GM18502 (cell line): Measurements from ENCODE around the gene HNRNPC.
A peak's percentile ranks its signal among the peaks of the same experiment; 100 is the strongest.
"Not testable (repeated sequence)": the region's sequence is repeated elsewhere in the genome, so short reads cannot be mapped to it uniquely, and the experiment has no call there.

Source experiments
- ATAC-seq: cut with Tn5 transposase; IDR thresholded peaks from one replicate; pipeline ENCODE4 v1.9.1; 2021; ENCODE audit warnings: mild to moderate bottlenecking; ENCODE audit not compliant: unreplicated experiment, poor library complexity

The HNRNPC gene

DNA sequence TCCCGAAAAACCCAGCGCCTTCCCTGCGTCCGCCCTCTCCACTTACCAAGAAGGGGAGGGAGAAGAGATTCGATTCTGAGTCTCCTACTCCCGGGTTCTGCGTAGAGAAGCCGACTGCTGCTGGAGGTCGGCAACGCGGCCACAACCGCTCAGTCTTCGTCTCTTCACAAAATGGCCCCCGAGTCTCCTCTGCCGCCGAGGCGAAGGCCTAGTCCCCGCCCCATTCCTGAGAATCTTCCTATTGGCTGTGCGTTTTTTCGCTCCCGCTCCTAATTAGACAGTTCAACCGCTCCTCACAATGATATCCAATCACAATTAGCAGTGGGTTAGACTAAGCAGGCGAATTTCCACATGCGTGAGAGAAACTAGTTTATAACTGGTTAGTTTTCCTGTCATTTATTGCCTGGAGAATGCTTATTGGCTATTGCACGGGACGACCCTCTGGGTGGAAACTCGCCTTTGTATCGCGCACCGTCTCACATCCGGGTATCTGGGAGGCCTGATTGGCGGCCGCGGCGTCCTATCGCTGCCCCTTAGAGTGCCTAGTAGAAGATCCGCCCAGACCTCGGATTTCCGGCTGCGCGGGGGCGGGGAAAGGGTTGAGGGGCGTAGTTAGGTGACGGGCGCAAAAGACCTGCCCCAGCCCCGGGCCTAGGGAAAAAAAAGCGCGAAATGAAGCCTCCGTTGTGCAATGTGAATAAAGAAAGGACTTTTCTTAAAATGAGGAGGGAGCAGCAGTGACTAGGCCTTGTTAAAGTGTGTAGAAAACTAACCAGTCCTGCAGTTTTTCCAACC, at the start of gene HNRNPC:
Gene HNRNPC, minus strand, starts transcription at position 191 of the 795 bp plus-strand sequence. CDS start 35,249 bp downstream, outside the sequence.
- peak; percentile 92 for ATAC-seq

- peak; percentile 61 for ATAC-seq
Measured at GRCh38 chr14:21317398-21317797, 48.2 kb upstream of the HNRNPC start.

DNA sequence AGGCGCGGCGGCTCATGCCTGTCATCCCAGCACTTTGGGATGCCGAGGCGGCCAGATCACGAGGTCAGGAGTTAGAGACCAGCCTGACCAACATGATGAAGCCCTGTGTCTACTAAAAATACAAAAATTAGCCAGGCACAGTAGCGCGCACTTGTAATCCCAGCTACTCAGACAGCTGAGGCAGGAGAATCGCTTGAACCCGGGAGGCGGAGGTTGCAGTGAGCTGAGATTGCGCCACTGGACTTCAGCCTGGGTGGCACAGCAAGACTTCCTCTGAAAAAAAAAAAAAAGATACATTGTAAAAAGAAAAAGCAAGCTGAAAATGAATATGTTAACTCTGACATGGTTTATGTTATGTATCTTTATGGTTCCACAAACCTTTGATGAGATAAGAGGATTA, 44.3 kb upstream of the HNRNPC start:
- no peak for ATAC-seq

- no peak for ATAC-seq
Measured at GRCh38 chr14:21311614-21312013, 42.4 kb upstream of the HNRNPC start.

DNA sequence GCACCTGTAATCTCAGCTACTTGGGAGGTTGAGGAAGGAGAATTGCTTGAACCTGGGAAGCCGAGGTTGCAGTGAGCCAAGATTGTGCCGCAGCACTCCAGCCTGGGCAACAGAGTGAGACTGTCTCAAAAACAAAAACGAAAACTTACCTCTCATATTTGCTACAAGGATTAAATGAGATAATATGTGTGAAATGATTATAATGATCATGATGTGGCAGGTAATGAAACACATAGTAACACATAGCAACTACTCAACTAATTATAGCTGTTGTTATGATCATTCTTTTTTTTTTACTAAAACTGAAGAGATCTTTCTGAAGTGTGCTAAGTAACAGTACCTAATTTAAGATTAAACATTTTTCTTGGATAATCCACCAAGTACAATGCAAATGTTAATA, 40.7 kb upstream of the HNRNPC start:
- ATAC-seq = no peak

GRCh38 chr14:21309238-21309636, 40.0 kb upstream of the HNRNPC start:
- no peak for ATAC-seq

GRCh38 chr14:21308479-21309237, 39.4 kb upstream of the HNRNPC start:
- peak; percentile 89 for ATAC-seq

- ATAC-seq = peak; percentile 37
Measured at GRCh38 chr14:21308132-21308478, 38.9 kb upstream of the HNRNPC start.

DNA sequence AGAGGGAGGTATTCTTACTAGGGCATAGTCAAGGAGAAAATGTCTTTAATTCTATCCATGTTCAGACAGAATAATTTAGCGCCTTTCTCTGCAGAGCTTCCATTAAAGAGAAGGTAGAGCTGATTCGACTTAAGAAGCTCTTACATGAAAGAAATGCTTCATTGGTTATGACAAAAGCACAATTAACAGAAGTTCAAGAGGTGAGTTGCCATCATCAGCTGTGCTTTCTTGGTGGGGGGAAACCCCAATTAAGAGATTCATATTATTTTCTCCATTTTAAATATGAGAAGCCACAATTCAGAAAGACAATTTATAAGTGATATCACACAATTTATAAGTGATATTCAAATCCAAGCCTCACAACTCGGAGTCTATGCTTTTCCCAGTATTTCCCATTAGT, 38.4 kb upstream of the HNRNPC start:
- ATAC-seq = no peak

- not testable (repeated sequence) for ATAC-seq
Measured at GRCh38 chr14:21302836-21303140, 33.5 kb upstream of the HNRNPC start.

DNA sequence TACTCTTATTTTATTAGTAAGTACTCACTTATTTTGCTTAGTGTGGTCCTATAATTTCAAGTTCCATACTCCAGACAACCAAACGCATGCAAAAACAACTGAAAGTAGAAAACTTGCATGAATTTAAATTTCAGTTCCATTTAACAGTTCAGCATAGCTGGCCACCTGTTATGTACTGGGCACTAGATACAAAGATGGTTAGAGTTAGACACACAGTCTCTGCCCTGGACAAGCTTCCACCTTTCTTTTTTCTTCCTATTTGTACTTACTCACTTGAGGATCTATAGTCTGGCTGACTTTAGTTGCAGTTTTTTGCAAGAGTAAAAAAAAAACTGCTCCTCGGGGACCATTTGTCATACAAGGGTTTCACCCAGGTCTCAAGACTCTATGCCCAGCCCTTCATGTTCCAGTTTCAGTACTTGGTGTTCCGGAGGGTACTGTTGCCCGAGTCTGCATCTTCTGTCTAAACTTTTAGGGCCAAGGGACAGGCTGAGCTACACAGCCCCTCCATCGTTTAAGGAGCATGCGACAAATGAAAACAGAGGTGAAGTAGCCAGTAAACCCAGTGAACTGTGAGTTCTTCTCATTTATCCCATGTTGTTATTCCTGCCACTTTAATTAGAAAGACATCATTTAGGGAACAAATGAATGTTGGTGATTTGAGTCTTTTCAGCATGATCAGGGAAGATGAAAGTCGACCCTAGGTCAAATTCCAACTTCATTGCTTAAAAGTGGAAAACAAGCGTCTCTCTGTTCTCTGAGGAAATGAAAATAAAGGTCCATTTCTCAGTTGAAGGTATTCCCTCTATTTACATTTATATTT, 33.0 kb upstream of the HNRNPC start:
- ATAC-seq = no peak

DNA sequence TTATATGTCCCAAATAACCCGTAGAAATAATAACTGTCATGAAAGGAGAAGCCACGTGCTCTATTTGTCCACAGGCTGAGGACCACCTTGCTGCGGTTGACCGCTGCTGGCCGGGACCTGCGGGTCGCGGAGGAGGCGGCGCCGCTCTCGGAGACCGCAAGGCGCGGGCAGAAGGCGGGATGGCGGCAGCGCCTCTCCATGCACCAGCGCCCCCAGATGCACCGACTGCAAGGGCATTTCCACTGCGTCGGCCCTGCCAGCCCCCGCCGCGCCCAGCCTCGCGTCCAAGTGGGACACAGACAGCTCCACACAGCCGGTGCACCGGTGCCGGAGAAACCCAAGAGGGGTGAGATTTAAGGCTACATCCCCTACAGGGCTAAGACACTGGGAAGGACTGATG, 31.6 kb upstream of the HNRNPC start:
- ATAC-seq = no peak

DNA sequence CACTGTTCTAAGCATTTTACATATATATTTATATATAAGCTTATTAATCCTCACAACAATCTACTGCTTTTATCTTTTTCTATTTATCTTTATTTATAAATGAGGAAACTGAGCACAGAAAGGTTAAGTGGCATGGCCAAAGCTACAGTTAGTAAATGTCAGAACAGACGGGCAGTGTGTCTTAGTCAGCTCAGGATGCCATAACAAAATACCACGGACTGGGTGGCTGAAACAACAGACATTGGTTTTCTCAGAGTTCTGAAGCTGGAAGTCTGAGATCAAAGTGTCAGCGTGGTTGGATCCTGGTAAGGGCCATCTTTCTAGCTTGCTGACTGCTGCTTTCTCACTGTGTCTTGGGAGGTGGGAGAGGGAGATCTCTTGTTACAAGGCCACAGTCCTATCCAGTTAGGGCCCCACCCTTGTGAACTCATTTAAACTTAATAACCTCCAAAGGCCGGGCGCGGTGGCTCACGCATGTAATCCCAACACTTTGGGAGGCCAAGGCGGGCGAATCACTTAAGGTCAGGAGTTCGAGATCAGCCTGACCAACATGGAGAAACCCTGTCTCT, 30.4 kb upstream of the HNRNPC start:
- no peak for ATAC-seq

- ATAC-seq = no peak
Measured at GRCh38 chr14:21298358-21298757, 29.1 kb upstream of the HNRNPC start.

- not testable (repeated sequence) for ATAC-seq
Measured at GRCh38 chr14:21294026-21294425, 24.8 kb upstream of the HNRNPC start.

DNA sequence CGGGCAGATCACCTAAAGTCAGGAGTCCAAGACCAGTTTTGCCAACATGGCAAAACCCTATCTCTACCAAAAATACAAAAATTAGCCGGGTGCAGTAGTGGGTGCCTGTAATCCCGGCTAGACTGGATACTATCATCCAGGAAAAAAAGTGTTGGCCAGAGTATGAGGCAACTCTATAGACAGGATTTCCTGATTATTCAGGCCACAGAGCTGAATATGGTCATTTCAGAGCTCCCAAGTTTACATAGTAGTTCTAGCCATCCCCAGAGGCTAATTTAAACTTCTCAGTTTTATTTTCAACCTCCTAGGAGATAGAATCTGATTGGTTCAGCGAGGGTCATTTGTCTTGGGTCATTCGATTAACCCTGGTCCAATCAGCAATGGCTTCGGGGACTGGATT, 17.9 kb upstream of the HNRNPC start:
- no peak for ATAC-seq

- ATAC-seq = not testable (repeated sequence)
Measured at GRCh38 chr14:21286516-21286915, 17.3 kb upstream of the HNRNPC start.

- not testable (repeated sequence) for ATAC-seq
Measured at GRCh38 chr14:21281917-21282316, 12.7 kb upstream of the HNRNPC start.

- ATAC-seq = no peak
Measured at GRCh38 chr14:21279783-21280182, 10.5 kb upstream of the HNRNPC start, which contains the start of gene RPGRIP1. TSS of gene RPGRIP1 (plus strand) at chr14:21280083. CDS start at chr14:21287977, 7,894 bp downstream.

DNA sequence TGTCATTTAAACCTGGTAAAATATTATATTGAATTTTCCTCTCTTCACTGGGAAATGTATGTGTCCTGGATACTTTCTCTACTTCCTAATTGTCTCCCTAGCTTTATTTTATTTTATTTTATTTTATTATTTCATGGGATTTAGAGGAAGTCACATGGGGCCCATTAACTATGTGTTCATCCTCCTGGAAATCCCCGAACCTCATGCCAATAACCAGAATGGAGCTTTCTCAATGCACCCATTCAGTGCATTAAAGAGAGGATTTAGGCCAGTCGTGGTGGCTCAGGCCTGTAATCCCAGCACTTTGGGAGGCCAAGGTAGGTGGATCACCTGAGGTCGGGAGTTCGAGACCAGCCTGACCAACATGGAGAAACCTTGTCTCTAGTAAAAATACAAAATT, 9.4 kb upstream of the HNRNPC start:
- ATAC-seq = no peak
